Measurements from ENCODE around the gene SOCS6. TPM values are rescaled to one million over a fixed set of nuclear protein-coding genes. Genes with fewer than 3 reads are reported as not detected.
"Not testable (repeated sequence)": the region's sequence is repeated elsewhere in the genome, so short reads cannot be mapped to it uniquely, and the experiment has no call there.

The SOCS6 gene, protein sequence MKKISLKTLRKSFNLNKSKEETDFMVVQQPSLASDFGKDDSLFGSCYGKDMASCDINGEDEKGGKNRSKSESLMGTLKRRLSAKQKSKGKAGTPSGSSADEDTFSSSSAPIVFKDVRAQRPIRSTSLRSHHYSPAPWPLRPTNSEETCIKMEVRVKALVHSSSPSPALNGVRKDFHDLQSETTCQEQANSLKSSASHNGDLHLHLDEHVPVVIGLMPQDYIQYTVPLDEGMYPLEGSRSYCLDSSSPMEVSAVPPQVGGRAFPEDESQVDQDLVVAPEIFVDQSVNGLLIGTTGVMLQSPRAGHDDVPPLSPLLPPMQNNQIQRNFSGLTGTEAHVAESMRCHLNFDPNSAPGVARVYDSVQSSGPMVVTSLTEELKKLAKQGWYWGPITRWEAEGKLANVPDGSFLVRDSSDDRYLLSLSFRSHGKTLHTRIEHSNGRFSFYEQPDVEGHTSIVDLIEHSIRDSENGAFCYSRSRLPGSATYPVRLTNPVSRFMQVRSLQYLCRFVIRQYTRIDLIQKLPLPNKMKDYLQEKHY
- 29.9 TPM for total RNA-seq

DNA sequence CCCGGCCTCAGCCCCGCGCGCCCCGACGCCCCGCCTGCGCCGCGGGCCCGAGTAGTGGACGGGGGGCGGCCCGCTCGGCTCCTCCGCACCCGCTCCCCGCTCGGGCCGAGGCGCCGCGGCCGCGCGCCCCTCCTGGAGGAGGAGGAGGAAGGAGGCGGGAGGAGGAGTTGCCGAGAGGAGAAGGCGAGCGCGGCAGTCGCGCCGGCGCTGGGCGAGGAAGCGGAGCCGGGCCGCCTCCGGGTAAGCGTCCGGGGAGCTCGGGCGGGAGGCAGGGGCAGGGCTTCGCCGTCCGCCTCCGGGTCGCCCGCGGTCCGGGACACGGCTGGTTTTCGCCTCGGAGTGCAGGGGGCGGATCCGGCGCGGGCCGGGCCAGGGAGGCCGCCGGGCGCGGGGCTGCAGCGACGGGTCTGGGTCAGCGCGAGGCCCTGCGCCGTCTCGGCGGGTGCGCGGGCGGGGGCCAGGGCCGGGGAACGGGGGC lies at the start of gene SOCS6:
Gene SOCS6, plus strand, starts transcription at position 195 of the 478 bp plus-strand sequence. CDS start 35,624 bp downstream, outside the sequence.
- DNase-seq (ENCODE audit: low spot score): peak; percentile 53

DNA sequence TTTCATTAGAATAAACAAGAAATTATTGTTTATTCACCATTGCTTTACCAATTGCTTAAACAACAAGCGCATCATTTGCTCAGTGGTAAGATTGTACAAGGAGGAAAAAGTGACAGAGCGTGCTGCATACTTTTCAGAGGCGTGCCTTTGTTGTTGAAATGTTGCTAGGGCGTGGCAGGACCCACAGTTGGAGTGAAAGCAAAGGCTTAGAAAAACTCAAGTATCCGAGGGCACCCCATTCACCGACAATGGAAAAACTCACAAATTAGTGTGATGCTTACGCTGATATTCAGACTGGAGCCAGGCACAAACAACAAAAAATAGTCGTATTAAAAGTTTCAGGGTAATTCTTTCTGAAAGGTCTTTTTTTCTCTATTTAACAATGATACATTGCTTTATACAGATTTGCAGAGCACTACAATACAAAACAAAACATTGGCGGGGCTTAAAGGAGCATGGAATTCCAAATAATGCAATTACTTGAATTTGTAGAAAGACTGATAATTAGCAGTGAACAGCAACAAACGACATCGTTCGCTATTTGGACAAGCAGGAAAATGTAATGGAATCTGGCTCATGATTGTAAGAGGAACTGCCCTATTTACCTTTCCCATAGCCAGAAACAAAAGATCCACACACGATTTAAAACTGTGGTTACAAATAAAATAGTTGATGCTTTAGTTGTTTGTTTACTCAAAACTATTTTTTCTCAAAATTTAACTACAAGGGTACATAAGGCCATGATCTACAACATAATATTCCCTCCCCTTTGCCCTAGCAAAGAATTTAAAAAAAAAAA lies 45.5 kb upstream of the SOCS6 start:
- DNase-seq (ENCODE audit: low spot score): peak; percentile 28

- DNase-seq (ENCODE audit: low spot score): no peak
Measured at GRCh38 chr18:70246061-70246466, 42.8 kb upstream of the SOCS6 start.

DNA sequence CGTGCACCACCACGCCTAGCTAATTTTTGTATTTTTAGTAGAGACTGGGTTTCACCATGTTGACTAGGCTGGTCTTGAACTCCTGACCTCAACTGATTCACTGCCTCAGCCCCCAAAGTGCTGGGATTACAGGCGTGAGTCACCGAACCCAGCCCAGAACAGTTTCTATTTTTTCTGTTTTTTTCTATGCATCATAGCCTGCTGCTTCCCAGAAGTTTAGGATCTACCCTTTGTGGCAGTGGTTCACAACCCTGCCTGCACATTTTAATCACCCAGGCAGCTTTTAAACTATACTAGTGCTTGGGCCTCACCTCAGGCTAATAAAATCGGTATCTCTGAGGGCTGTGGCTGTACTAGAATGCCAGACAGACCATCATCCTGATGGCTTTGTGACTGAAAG lies 39.7 kb upstream of the SOCS6 start:
- no peak for DNase-seq (ENCODE audit: low spot score)

- DNase-seq (ENCODE audit: low spot score): not testable (repeated sequence)
Measured at GRCh38 chr18:70249861-70250260, 39.0 kb upstream of the SOCS6 start.

GRCh38 chr18:70250781-70251180 lies 38.1 kb upstream of the SOCS6 start:
- DNase-seq (ENCODE audit: low spot score): no peak

GRCh38 chr18:70256184-70256583 lies 32.7 kb upstream of the SOCS6 start:
- DNase-seq (ENCODE audit: low spot score): no peak

- no peak for DNase-seq (ENCODE audit: low spot score)
Measured at GRCh38 chr18:70256994-70257393, 31.9 kb upstream of the SOCS6 start.

- DNase-seq (ENCODE audit: low spot score): no peak
Measured at GRCh38 chr18:70258243-70258642, 30.6 kb upstream of the SOCS6 start.

DNA sequence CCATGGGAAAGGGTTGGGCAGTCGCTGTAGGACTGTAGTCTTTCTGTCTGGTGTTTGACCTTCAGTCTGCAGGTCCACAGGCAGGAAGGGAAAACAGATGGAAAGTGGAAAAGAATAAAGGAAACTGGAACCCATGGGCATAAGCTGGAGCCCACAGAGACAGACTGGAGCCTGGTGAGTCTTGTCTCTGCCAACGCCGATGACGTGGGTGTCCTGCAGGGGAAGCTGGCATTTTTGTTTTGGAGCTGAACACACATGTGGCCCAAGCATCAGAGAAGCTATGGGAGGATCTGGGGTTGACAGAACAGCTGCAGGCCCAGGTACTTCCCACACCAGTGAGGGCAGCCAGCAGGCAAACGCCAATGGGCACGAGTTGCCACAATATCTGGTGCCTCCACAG lies 28.2 kb upstream of the SOCS6 start:
- DNase-seq (ENCODE audit: low spot score): no peak

- DNase-seq (ENCODE audit: low spot score): no peak
Measured at GRCh38 chr18:70261141-70261788, 27.6 kb upstream of the SOCS6 start.

- no peak for DNase-seq (ENCODE audit: low spot score)
Measured at GRCh38 chr18:70263336-70263735, 25.5 kb upstream of the SOCS6 start.

DNA sequence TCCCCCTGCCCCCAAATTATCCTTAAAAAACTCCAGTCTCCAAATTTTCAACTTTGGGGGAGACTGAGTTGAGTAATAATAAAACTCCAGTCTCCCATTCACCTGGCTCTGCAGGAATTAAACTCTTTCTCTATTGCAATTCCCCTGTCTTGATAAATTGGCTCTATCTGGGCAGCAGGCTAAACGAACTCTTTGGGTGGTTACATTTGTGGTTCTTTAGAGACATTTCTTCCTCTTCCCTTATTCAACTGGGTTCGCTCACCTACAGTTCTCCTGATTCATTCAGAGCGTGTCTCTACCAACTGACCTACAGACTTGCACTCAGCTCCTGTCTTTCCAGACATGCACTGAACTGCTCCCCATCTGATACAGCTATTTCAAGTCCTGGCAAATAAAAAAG lies 17.1 kb upstream of the SOCS6 start:
- DNase-seq (ENCODE audit: low spot score): no peak

- DNase-seq (ENCODE audit: low spot score): no peak
Measured at GRCh38 chr18:70273021-70273420, 15.8 kb upstream of the SOCS6 start.

DNA sequence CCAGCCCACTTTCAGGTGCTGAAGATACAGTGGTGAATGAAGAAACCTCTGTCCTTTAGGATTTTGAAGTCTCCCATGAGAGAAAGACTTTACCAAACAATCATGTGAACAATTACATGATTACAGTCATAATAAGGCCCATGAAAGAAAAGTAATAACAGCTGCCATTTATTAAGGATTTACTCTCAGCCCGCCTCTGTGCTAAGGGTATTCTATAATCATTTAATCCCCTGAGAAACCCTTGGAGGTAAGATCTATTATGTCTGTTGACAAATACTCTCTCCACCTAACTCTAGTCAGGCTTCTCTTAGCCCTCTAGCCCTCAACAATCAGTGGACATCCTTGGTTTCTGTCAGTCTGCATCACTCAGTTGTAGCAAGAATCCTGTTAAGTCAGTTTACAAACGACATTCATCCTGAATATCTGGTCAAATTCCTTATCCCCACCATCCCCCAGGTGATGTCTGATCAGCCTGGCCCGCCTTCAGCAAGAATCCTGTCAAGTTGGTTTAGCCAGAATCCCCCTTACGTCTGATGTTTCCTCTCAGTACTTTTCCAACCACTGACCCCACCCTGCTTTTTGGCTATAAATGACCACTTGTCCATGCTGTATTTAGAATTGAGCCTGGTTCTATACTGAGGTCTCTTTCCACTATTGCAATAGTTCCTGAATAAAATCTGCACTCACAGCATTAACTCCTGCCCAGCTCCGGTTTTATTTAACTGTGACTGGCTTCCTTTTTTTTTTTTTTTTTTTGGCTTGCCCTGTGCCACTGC lies 12.2 kb upstream of the SOCS6 start:
- no peak for DNase-seq (ENCODE audit: low spot score)

DNA sequence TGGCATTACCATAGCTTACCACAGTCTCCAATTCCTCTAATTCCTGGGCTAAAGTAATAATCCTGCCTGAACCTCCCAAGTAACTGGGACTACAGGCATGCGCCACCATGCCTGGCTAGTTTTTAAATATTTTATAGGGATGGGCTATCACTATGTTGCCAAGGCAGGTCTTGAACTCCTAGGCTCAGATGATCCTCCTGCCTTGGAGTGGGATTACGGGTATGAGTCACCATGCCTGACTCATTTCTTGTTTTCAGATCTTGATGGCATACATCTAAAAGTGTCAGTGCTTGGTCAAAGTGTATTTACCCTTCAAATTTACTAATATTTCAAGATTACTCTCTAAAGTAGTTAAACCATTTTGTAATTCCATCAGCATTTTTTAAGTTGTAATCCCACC lies 9.4 kb upstream of the SOCS6 start:
- DNase-seq (ENCODE audit: low spot score): no peak

DNA sequence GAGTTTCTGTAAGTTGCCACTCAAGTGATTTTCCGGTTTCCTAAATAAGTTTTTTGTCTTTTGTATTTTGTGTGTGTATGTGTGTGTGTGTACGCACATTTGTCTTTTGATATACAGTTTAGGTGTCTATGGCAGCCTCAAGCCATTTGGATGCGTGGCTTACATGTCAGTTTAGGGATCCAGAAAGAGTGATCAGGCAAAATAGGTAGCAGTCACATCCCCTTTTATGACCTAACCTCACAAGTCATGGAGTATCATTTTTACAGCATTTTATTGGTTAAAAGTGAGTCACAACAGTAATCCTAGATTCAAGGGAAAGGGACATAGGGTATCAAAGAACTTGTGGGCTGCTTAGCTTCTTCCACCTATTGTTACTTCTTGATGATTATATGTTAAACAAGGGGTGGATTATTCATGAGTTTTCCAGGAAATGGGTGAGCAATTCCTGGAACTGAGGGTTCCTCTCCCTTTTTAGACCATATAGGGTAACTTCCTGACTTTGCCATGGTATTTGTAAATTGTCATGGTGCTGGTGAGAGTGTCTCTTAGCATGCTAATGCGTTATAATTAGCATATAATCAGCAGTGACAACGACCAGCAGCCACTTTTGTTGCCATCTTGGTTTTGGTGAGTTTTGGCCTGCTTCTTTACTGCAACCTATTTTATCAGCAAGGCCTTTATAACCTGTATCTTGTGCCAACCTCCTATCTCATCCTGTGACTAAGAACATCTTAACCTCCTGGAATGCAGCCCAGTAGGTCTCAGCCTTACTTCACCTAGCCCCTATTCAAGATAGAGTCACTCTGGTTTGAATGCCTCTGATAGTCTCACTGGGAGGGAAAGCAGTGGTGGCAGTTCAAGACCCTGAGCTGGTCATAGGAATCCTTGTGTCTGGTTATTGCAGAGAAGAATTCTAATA lies 8.6 kb upstream of the SOCS6 start:
- peak; percentile 53 for DNase-seq (ENCODE audit: low spot score)

DNA sequence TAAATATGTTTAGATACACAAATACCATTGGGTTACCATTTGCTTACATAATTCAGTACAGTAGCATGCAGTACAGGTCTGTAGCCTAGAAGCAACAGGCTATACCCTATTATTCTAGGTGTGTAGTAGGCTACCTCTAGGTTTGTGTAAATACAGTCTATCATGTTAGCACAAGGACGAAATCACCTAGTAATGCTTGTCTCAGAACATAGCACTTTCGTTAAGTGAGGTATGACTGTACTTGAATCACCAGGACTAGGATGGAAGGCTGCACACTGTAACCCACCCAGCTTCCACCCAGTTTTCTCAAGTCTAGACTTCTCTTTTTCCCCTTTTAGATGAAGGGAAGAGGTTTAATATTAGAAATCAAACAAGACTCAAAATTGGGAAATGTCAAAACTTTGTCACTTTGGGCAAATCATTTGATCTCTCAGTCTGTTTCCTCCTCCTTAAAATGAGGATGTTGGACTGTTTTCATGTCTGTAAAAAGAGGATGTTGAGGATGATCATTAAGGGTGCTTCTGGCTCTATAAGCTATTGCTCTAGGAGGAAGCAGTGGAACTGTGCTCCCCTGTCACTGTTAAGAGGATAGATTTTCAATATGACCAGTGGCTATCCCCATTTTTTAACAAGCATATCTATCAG lies 3.7 kb upstream of the SOCS6 start:
- DNase-seq (ENCODE audit: low spot score): no peak

DNA sequence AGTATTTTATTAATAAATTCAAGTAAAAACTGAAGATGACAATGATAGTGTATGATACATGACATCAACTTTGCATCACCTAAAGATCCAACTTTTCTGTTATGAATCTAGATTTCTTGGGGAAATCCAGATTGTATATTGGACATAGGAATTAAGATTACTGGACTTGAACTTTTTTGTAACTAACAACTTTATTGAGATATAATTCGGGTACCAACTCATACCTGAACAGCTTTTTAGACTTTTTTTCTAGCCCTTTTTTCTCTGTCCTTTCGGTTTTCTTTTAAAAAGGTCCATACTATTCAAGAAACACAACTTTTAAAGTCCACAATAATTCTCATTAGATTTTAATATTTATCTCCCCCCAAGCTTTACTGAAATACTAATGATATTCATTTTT lies 1.1 kb upstream of the SOCS6 start:
- no peak for DNase-seq (ENCODE audit: low spot score)

Measured in mucosa of gallbladder (tissue), 1 donor.